ENCODE data around the gene ATP2B3. TPM values are rescaled to one million over a fixed set of nuclear protein-coding genes. Genes with fewer than 3 reads are reported as not detected.

ATP2B3 gene
- total and polyA plus RNA-seq, 2 experiments from 2014 or later: 0.17 TPM; not detected in 1

- ATAC-seq: no peak
- Mint-ChIP-seq H3K27ac (no peak overlapping the region), H3K9me3 (no peaks in the 10 kb centered on the region), H3K4me1 (peaks cover 21% of the 10 kb centered on the region), H3K4me3 (no peak overlapping the region), H3K27me3 (ENCODE audit: insufficient read depth, low read depth, poor library complexity) (peaks cover 6% of the 10 kb centered on the region), H3K36me3 (ENCODE audit: low read depth) (no peaks in the 10 kb centered on the region)
- TF ChIP-seq ZNF114 (CRISPR knock-in tag; IDR thresholded peaks at IDR 0.05) (no peak), POLR2AphosphoS5 (IDR thresholded peaks at IDR 0.05; ENCODE audit: low read depth) (no peak), NANOG (IDR thresholded peaks at IDR 0.05; ENCODE audit: borderline replicate concordance) (no peak), ZNF331 (CRISPR knock-in tag; IDR thresholded peaks at IDR 0.05; ENCODE audit: low read depth) (no peak), STAT1 (IDR thresholded peaks at IDR 0.05; ENCODE audit: unreplicated experiment) (no peak), EZH2phosphoT487 (IDR thresholded peaks at IDR 0.05; ENCODE audit: unreplicated experiment) (no peak), CTCF (conservative IDR thresholded peaks at IDR 0.05; ENCODE audit: low read depth in 2 of 2) (no peak), REST (IDR thresholded peaks at IDR 0.05; ENCODE audit: unreplicated experiment) (no peak), EZH2 (IDR thresholded peaks at IDR 0.05; ENCODE audit: low read depth, unreplicated experiment) (no peak), ZNF462 (CRISPR knock-in tag; IDR thresholded peaks at IDR 0.05) (no peak), ETS1 (IDR thresholded peaks at IDR 0.05) (no peak), CREB1 (CRISPR knock-in tag; IDR thresholded peaks at IDR 0.05; ENCODE audit: low read depth) (no peak), JUNB (IDR thresholded peaks at IDR 0.05; ENCODE audit: unreplicated experiment) (no peak)
- Histone ChIP-seq H3K4me3 (no peak overlapping the region), H3K9me2 (ENCODE audit: insufficient read depth) (no peaks in the 10 kb centered on the region), H3K36me3 (ENCODE audit: insufficient read depth) (no peaks in the 10 kb centered on the region), H3K27ac (ENCODE audit: low read depth) (no peak overlapping the region), H3F3A (replicated peaks; ENCODE audit: low read depth) (no peaks in the 10 kb centered on the region), H3K79me2 (replicated peaks; ENCODE audit: insufficient read depth) (no peaks in the 10 kb centered on the region), H2AFZ (no peak overlapping the region), H3K27me3 (ENCODE audit: insufficient read depth) (no peaks in the 10 kb centered on the region), H3K4me1 (ENCODE audit: insufficient read depth) (no peaks in the 10 kb centered on the region), H3K4me2 (no peak overlapping the region), H4K20me1 (replicated peaks; ENCODE audit: insufficient read depth) (no peaks in the 10 kb centered on the region)
- no peak for DNase-seq (ENCODE audit: low spot score)
Measured at GRCh38 chrX:153576239-153576870, 58.9 kb downstream of the ATP2B3 start.

Data from GM23338 (cell line).